ENCODE measurements around the gene NAT9.

The NAT9 gene

GRCh38 chr17:74763565-74764387 is 12.4 kb downstream of the NAT9 start:
- Histone ChIP-seq H3K4me3 (ENCODE audit: low read length) (no peak overlapping the region), H3K27ac (ENCODE audit: low read length) (no peak overlapping the region), H3K27me3 (ENCODE audit: control insufficient read depth, insufficient read depth, low read length) (no peaks in the 10 kb centered on the region), H3K4me1 (ENCODE audit: control insufficient read depth, insufficient read depth, low read length) (peaks cover 26% of the 10 kb centered on the region), H3K36me3 (ENCODE audit: control insufficient read depth, insufficient read depth, low read length) (peaks cover 2% of the 10 kb centered on the region), H3K9me3 (ENCODE audit: control insufficient read depth, insufficient read depth, low read length) (no peaks in the 10 kb centered on the region)
- WGBS (ENCODE audit: insufficient coverage, insufficient read length) = no CpG with 5 or more reads among the region's 16 CpGs
- DNase-seq (ENCODE audit: low read depth, low spot score) = no peak

- no peak overlapping the region for H3K27ac ChIP-seq (ENCODE audit: low read length)
- peaks cover 34% of the 10 kb centered on the region for H3K4me1 ChIP-seq (ENCODE audit: control insufficient read depth, insufficient read depth, low read length)
- no peak for DNase-seq (ENCODE audit: low read depth, low spot score)
- H3K36me3 ChIP-seq (ENCODE audit: control insufficient read depth, insufficient read depth, low read length) = no peaks in the 10 kb centered on the region; the same call in none of the 2 replicates
- H3K27me3 ChIP-seq (ENCODE audit: control insufficient read depth, insufficient read depth, low read length) = no peaks in the 10 kb centered on the region
- H3K9me3 ChIP-seq (ENCODE audit: control insufficient read depth, insufficient read depth, low read length) = no peaks in the 10 kb centered on the region
- no CpG with 5 or more reads among the region's 11 CpGs for WGBS (ENCODE audit: insufficient coverage, insufficient read length)
- no peak overlapping the region for H3K4me3 ChIP-seq (ENCODE audit: low read length)
Observed at GRCh38 chr17:74761931-74762330, 14.2 kb downstream of the NAT9 start.

- peaks cover 34% of the 10 kb centered on the region for H3K4me1 ChIP-seq (ENCODE audit: control insufficient read depth, insufficient read depth, low read length)
- H3K36me3 ChIP-seq (ENCODE audit: control insufficient read depth, insufficient read depth, low read length) = no peaks in the 10 kb centered on the region; the same call in 1 of the 2 replicates
- no peak for DNase-seq (ENCODE audit: low read depth, low spot score)
- no peaks in the 10 kb centered on the region for H3K9me3 ChIP-seq (ENCODE audit: control insufficient read depth, insufficient read depth, low read length)
- no peak overlapping the region for H3K27ac ChIP-seq (ENCODE audit: low read length)
- no CpG with 5 or more reads among the region's 5 CpGs for WGBS (ENCODE audit: insufficient coverage, insufficient read length)
- no peak overlapping the region for H3K4me3 ChIP-seq (ENCODE audit: low read length)
- H3K27me3 ChIP-seq (ENCODE audit: control insufficient read depth, insufficient read depth, low read length) = no peaks in the 10 kb centered on the region
Observed at GRCh38 chr17:74761419-74761818, 14.7 kb downstream of the NAT9 start.

GRCh38 chr17:74760404-74761105 is 15.6 kb downstream of the NAT9 start:
- no CpG with 5 or more reads among the region's 7 CpGs for WGBS (ENCODE audit: insufficient coverage, insufficient read length)
- no peak overlapping the region for H3K4me3 ChIP-seq (ENCODE audit: low read length)
- H3K4me1 ChIP-seq (ENCODE audit: control insufficient read depth, insufficient read depth, low read length) = peaks cover 34% of the 10 kb centered on the region
- no peaks in the 10 kb centered on the region; the same call in 1 of the 2 replicates for H3K36me3 ChIP-seq (ENCODE audit: control insufficient read depth, insufficient read depth, low read length)
- no peak overlapping the region for H3K27ac ChIP-seq (ENCODE audit: low read length)
- DNase-seq (ENCODE audit: low read depth, low spot score) = no peak
- H3K27me3 ChIP-seq (ENCODE audit: control insufficient read depth, insufficient read depth, low read length) = no peaks in the 10 kb centered on the region
- no peaks in the 10 kb centered on the region for H3K9me3 ChIP-seq (ENCODE audit: control insufficient read depth, insufficient read depth, low read length)

- H3K4me3 ChIP-seq (ENCODE audit: low read length) = no peak overlapping the region
- H3K4me1 ChIP-seq (ENCODE audit: control insufficient read depth, insufficient read depth, low read length) = peaks cover 34% of the 10 kb centered on the region
- DNase-seq (ENCODE audit: low read depth, low spot score) = no peak
- no peaks in the 10 kb centered on the region for H3K9me3 ChIP-seq (ENCODE audit: control insufficient read depth, insufficient read depth, low read length)
- H3K36me3 ChIP-seq (ENCODE audit: control insufficient read depth, insufficient read depth, low read length) = no peaks in the 10 kb centered on the region; the same call in 1 of the 2 replicates
- no peaks in the 10 kb centered on the region for H3K27me3 ChIP-seq (ENCODE audit: control insufficient read depth, insufficient read depth, low read length)
- WGBS (ENCODE audit: insufficient coverage, insufficient read length) = no CpG with 5 or more reads among the region's 10 CpGs
- H3K27ac ChIP-seq (ENCODE audit: low read length) = no peak overlapping the region
Observed at GRCh38 chr17:74759941-74760340, 16.2 kb downstream of the NAT9 start.

- WGBS (ENCODE audit: insufficient coverage, insufficient read length) = no CpG with 5 or more reads among the region's 9 CpGs
- no peaks in the 10 kb centered on the region for H3K9me3 ChIP-seq (ENCODE audit: control insufficient read depth, insufficient read depth, low read length)
- H3K4me3 ChIP-seq (ENCODE audit: low read length) = no peak overlapping the region; the same call in 1 of the 2 replicates
- no peak for DNase-seq (ENCODE audit: low read depth, low spot score)
- no peak overlapping the region for H3K27ac ChIP-seq (ENCODE audit: low read length)
- no peaks in the 10 kb centered on the region for H3K27me3 ChIP-seq (ENCODE audit: control insufficient read depth, insufficient read depth, low read length)
- peaks cover 34% of the 10 kb centered on the region for H3K4me1 ChIP-seq (ENCODE audit: control insufficient read depth, insufficient read depth, low read length)
- H3K36me3 ChIP-seq (ENCODE audit: control insufficient read depth, insufficient read depth, low read length) = no peaks in the 10 kb centered on the region; the same call in 1 of the 2 replicates
Observed at GRCh38 chr17:74759243-74759801, 16.8 kb downstream of the NAT9 start.

GRCh38 chr17:74758848-74759168 is 17.3 kb downstream of the NAT9 start:
- DNase-seq (ENCODE audit: low read depth, low spot score) = no peak
- Histone ChIP-seq H3K4me1 (ENCODE audit: control insufficient read depth, insufficient read depth, low read length) (peaks cover 34% of the 10 kb centered on the region), H3K9me3 (ENCODE audit: control insufficient read depth, insufficient read depth, low read length) (no peaks in the 10 kb centered on the region), H3K4me3 (ENCODE audit: low read length) (no peak overlapping the region), H3K36me3 (ENCODE audit: control insufficient read depth, insufficient read depth, low read length) (no peaks in the 10 kb centered on the region; the same call in 1 of the 2 replicates), H3K27ac (ENCODE audit: low read length) (no peak overlapping the region), H3K27me3 (ENCODE audit: control insufficient read depth, insufficient read depth, low read length) (no peaks in the 10 kb centered on the region)
- no CpG with 5 or more reads among the region's 2 CpGs for whole genome bisulfite sequencing (ENCODE audit: insufficient coverage, insufficient read length)

- WGBS (ENCODE audit: insufficient coverage, insufficient read length) = no CpG with 5 or more reads among the region's 26 CpGs
Observed at GRCh38 chr17:74757931-74758847, 18.0 kb downstream of the NAT9 start.

GRCh38 chr17:74757502-74757901 is 18.6 kb downstream of the NAT9 start:
- Histone ChIP-seq H3K36me3 (ENCODE audit: control insufficient read depth, insufficient read depth, low read length) (no peaks in the 10 kb centered on the region; the same call in 1 of the 2 replicates), H3K4me1 (ENCODE audit: control insufficient read depth, insufficient read depth, low read length) (peaks cover 34% of the 10 kb centered on the region), H3K27me3 (ENCODE audit: control insufficient read depth, insufficient read depth, low read length) (no peaks in the 10 kb centered on the region), H3K27ac (ENCODE audit: low read length) (no peak overlapping the region), H3K4me3 (ENCODE audit: low read length) (no peak overlapping the region), H3K9me3 (ENCODE audit: control insufficient read depth, insufficient read depth, low read length) (no peaks in the 10 kb centered on the region)
- DNase-seq (ENCODE audit: low read depth, low spot score) = no peak
- no CpG with 5 or more reads among the region's 3 CpGs for WGBS (ENCODE audit: insufficient coverage, insufficient read length)

More at GRCh38 chr17:74757931-74758847, 18.0 kb downstream of the NAT9 start:
- Histone ChIP-seq H3K27ac (ENCODE audit: low read length) (no peak overlapping the region), H3K36me3 (ENCODE audit: control insufficient read depth, insufficient read depth, low read length) (no peaks in the 10 kb centered on the region; the same call in 1 of the 2 replicates), H3K9me3 (ENCODE audit: control insufficient read depth, insufficient read depth, low read length) (no peaks in the 10 kb centered on the region), H3K4me3 (ENCODE audit: low read length) (no peak overlapping the region), H3K27me3 (ENCODE audit: control insufficient read depth, insufficient read depth, low read length) (no peaks in the 10 kb centered on the region), H3K4me1 (ENCODE audit: control insufficient read depth, insufficient read depth, low read length) (peaks cover 34% of the 10 kb centered on the region)
- no peak for DNase-seq (ENCODE audit: low read depth, low spot score)

- DNase-seq (ENCODE audit: low read depth, low spot score) = no peak
- Histone ChIP-seq H3K4me1 (ENCODE audit: control insufficient read depth, insufficient read depth, low read length) (peaks cover 32% of the 10 kb centered on the region), H3K36me3 (ENCODE audit: control insufficient read depth, insufficient read depth, low read length) (no peaks in the 10 kb centered on the region; the same call in 1 of the 2 replicates), H3K27ac (ENCODE audit: low read length) (no peak overlapping the region), H3K9me3 (ENCODE audit: control insufficient read depth, insufficient read depth, low read length) (no peaks in the 10 kb centered on the region), H3K4me3 (ENCODE audit: low read length) (no peak overlapping the region), H3K27me3 (ENCODE audit: control insufficient read depth, insufficient read depth, low read length) (no peaks in the 10 kb centered on the region)
- WGBS (ENCODE audit: insufficient coverage, insufficient read length) = no CpG with 5 or more reads among the region's 3 CpGs
Observed at GRCh38 chr17:74756891-74757290, 19.3 kb downstream of the NAT9 start.

Measured in iPS DF 6.9 (cell line).